Measurements from ENCODE around the gene KIF19. TPM values are rescaled to one million over a fixed set of nuclear protein-coding genes. Genes with fewer than 3 reads are reported as not detected.

The KIF19 gene
- total and polyA plus RNA-seq, 4 donors = 0.42 to 2.1 (median 0.83) TPM

GRCh38 chr17:74304184-74304583 is 21.8 kb upstream of the KIF19 start (continued):
- TF ChIP-seq ATF3 (IDR thresholded peaks at IDR 0.05) (no peak), EGR1 (IDR thresholded peaks at IDR 0.05; ENCODE audit: low read depth in 2 of 2) (no peak), SP1 (IDR thresholded peaks at IDR 0.05) (no peak), HNF4G (IDR thresholded peaks at IDR 0.05) (no peak), TAF1 (conservative IDR thresholded peaks at IDR 0.05) (no peak)

GRCh38 chr17:74305865-74306654 is 20.0 kb upstream of the KIF19 start:
- 55% methylated on average over 10 of the region's 10 CpGs for WGBS
- DNase-seq (ENCODE audit: low spot score) = no peak
- peak; percentile 13 to 39 for TF ChIP-seq RAD21 (IDR thresholded peaks at IDR 0.05)
- TF ChIP-seq HNF4G (IDR thresholded peaks at IDR 0.05) = no peak
- no peaks in the 10 kb centered on the region for H3K36me3 ChIP-seq (ENCODE audit: control insufficient read depth in 4 of 4, insufficient read depth in 3 of 4, low read depth in 1 of 4, low read length in 3 of 4)
- peaks cover 0 to 7% (median 1%) of the 10 kb centered on the region in 4 donors for H3K9me3 ChIP-seq (ENCODE audit: control insufficient read depth in 4 of 4, low read length in 3 of 4)
- H3K27me3 ChIP-seq (ENCODE audit: control insufficient read depth in 4 of 4, insufficient read depth in 4 of 4, low read length in 3 of 4) = peaks cover 0 to 7% (median 0%) of the 10 kb centered on the region in 4 donors
- H3K4me3 ChIP-seq (ENCODE audit: low read depth in 1 of 3, low read length in 3 of 3) = no peak overlapping the region
- H3K9ac ChIP-seq (ENCODE audit: low read depth in 1 of 2, low read length in 2 of 2) = no peak overlapping the region
- H3K4me1 ChIP-seq (ENCODE audit: control insufficient read depth in 4 of 4, insufficient read depth in 4 of 4, low read length in 3 of 4) = no peaks in the 10 kb centered on the region
- H3K27ac ChIP-seq (ENCODE audit: low read depth in 1 of 2, low read length in 2 of 2) = no peak overlapping the region

- Histone ChIP-seq H3K9ac (ENCODE audit: low read depth in 1 of 2, low read length in 2 of 2) (no peak overlapping the region), H3K4me1 (ENCODE audit: control insufficient read depth in 4 of 4, insufficient read depth in 4 of 4, low read length in 3 of 4) (no peaks in the 10 kb centered on the region), H3K4me3 (ENCODE audit: low read depth in 1 of 3, low read length in 3 of 3) (no peak overlapping the region), H3K9me3 (ENCODE audit: control insufficient read depth in 4 of 4, low read length in 3 of 4) (peaks cover 0 to 7% (median 5%) of the 10 kb centered on the region in 4 donors), H3K27ac (ENCODE audit: low read depth in 1 of 2, low read length in 2 of 2) (no peak overlapping the region), H3K36me3 (ENCODE audit: control insufficient read depth in 4 of 4, insufficient read depth in 3 of 4, low read depth in 1 of 4, low read length in 3 of 4) (no peaks in the 10 kb centered on the region), H3K27me3 (ENCODE audit: control insufficient read depth in 4 of 4, insufficient read depth in 4 of 4, low read length in 3 of 4) (peaks cover 0 to 7% (median 0%) of the 10 kb centered on the region in 4 donors)
- no peak for DNase-seq (ENCODE audit: low spot score)
- 63% methylated on average over 15 of the region's 15 CpGs for WGBS
- TF ChIP-seq NR2F2 (IDR thresholded peaks at IDR 0.05) = peak; percentile 64
- TF ChIP-seq HNF4G (IDR thresholded peaks at IDR 0.05) = no peak
- TF ChIP-seq TAF1 (conservative IDR thresholded peaks at IDR 0.05) = no peak
These were observed 17.8 kb upstream of the KIF19 start for GRCh38 chr17:74307984-74308773.

GRCh38 chr17:74309902-74310301 is 16.1 kb upstream of the KIF19 start:
- H3K36me3 ChIP-seq (ENCODE audit: control insufficient read depth in 4 of 4, insufficient read depth in 3 of 4, low read depth in 1 of 4, low read length in 3 of 4) = no peaks in the 10 kb centered on the region
- WGBS = 41% methylated on average over 12 of the region's 12 CpGs
- no peak overlapping the region for H3K27ac ChIP-seq (ENCODE audit: low read depth in 1 of 2, low read length in 2 of 2)
- TF ChIP-seq ATF3 (IDR thresholded peaks at IDR 0.05) = no peak
- no peak for DNase-seq (ENCODE audit: low spot score)
- peaks cover 0 to 2% (median 0%) of the 10 kb centered on the region in 4 donors for H3K27me3 ChIP-seq (ENCODE audit: control insufficient read depth in 4 of 4, insufficient read depth in 4 of 4, low read length in 3 of 4)
- H3K4me1 ChIP-seq (ENCODE audit: control insufficient read depth in 4 of 4, insufficient read depth in 4 of 4, low read length in 3 of 4) = no peaks in the 10 kb centered on the region
- H3K4me3 ChIP-seq (ENCODE audit: low read depth in 1 of 3, low read length in 3 of 3) = no peak overlapping the region
- H3K9ac ChIP-seq (ENCODE audit: low read depth in 1 of 2, low read length in 2 of 2) = no peak overlapping the region
- H3K9me3 ChIP-seq (ENCODE audit: control insufficient read depth in 4 of 4, low read length in 3 of 4) = peaks cover 0 to 5% (median 4%) of the 10 kb centered on the region in 4 donors

GRCh38 chr17:74314877-74315276 is 11.1 kb upstream of the KIF19 start:
- peaks cover 0 to 3% (median 0%) of the 10 kb centered on the region in 4 donors for H3K27me3 ChIP-seq (ENCODE audit: control insufficient read depth in 4 of 4, insufficient read depth in 4 of 4, low read length in 3 of 4)
- peaks cover 0 to 4% (median 1%) of the 10 kb centered on the region in 4 donors for H3K9me3 ChIP-seq (ENCODE audit: control insufficient read depth in 4 of 4, low read length in 3 of 4)
- TF ChIP-seq TAF1 (conservative IDR thresholded peaks at IDR 0.05) (no peak), ZBTB33 (IDR thresholded peaks at IDR 0.05) (no peak), HNF4A (conservative IDR thresholded peaks at IDR 0.05) (no peak), SP1 (IDR thresholded peaks at IDR 0.05) (no peak), YY1 (IDR thresholded peaks at IDR 0.05) (no peak), RAD21 (IDR thresholded peaks at IDR 0.05) (no peak), CTCF (IDR thresholded peaks at IDR 0.05; ENCODE audit: low read depth, low read length, missing input control) (no peak), GABPA (IDR thresholded peaks at IDR 0.05 in 1 of 2, conservative IDR thresholded peaks at IDR 0.05 in 1 of 2) (no peak), ATF3 (IDR thresholded peaks at IDR 0.05) (no peak)
- WGBS = 85% methylated on average over 15 of the region's 15 CpGs
- no peaks in the 10 kb centered on the region for H3K36me3 ChIP-seq (ENCODE audit: control insufficient read depth in 4 of 4, insufficient read depth in 3 of 4, low read depth in 1 of 4, low read length in 3 of 4)
- H3K27ac ChIP-seq (ENCODE audit: low read depth in 1 of 2, low read length in 2 of 2) = no peak overlapping the region
- H3K4me3 ChIP-seq (ENCODE audit: low read depth in 1 of 3, low read length in 3 of 3) = no peak overlapping the region
- no peaks in the 10 kb centered on the region for H3K4me1 ChIP-seq (ENCODE audit: control insufficient read depth in 4 of 4, insufficient read depth in 4 of 4, low read length in 3 of 4)
- DNase-seq (ENCODE audit: low spot score) = no peak
- no peak overlapping the region for H3K9ac ChIP-seq (ENCODE audit: low read depth in 1 of 2, low read length in 2 of 2)

Measured in liver (tissue), 9 donors.